ENCODE results near the gene ESR1. TPM values are rescaled to one million over a fixed set of nuclear protein-coding genes. Genes with fewer than 3 reads are reported as not detected.

Gene ESR1
- total and polyA plus RNA-seq, 9 of the 15 experiments (the other 6 are each of a cell fraction or from before 2014, with no cell fraction given) = 0.03 to 0.27 (median 0.08) TPM; not detected in 1

DNA sequence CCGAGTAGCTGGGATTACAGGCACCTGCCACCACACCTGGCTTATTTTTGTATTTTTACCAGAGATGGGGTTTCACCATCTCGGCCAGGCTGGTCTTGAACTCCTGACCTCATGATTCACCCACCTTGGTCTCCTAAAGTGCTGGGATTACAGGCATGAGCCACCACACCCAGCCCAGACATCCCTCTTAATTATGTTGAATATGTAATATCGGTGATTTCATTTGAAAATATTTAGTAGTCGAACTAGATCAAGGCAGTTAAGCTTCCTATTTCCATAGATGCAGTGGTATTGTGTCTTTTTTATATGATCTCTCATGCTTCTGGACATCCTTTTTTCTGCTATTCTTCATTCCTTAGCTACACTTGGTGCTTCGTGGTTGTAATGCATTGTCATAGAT lies 29.7 kb downstream of the ESR1 start (continued):
- TF ChIP-seq, protein P1, sequence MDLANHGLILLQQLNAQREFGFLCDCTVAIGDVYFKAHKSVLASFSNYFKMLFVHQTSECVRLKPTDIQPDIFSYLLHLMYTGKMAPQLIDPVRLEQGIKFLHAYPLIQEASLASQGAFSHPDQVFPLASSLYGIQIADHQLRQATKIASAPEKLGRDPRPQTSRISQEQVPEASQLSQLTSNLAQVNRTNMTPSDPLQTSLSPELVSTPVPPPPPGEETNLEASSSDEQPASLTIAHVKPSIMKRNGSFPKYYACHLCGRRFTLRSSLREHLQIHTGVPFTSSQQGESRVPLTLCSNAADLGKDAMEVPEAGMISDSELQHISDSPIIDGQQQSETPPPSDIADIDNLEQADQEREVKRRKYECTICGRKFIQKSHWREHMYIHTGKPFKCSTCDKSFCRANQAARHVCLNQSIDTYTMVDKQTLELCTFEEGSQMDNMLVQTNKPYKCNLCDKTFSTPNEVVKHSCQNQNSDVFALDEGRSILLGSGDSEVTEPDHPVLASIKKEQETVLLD (IDR thresholded peaks at IDR 0.05) = no peak
- TF ChIP-seq STAT5A (IDR thresholded peaks at IDR 0.05; ENCODE audit: borderline replicate concordance, low read length) = no peak
- TF ChIP-seq, protein P2, sequence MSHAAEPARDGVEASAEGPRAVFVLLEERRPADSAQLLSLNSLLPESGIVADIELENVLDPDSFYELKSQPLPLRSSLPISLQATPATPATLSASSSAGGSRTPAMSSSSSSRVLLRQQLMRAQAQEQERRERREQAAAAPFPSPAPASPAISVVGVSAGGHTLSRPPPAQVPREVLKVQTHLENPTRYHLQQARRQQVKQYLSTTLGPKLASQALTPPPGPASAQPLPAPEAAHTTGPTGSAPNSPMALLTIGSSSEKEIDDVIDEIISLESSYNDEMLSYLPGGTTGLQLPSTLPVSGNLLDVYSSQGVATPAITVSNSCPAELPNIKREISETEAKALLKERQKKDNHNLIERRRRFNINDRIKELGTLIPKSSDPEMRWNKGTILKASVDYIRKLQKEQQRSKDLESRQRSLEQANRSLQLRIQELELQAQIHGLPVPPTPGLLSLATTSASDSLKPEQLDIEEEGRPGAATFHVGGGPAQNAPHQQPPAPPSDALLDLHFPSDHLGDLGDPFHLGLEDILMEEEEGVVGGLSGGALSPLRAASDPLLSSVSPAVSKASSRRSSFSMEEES (CRISPR knock-in tag; IDR thresholded peaks at IDR 0.05) = no peak
- no peak for TF ChIP-seq YBX1 (IDR thresholded peaks at IDR 0.05)
- TF ChIP-seq ZNF589 (CRISPR knock-in tag; IDR thresholded peaks at IDR 0.05; ENCODE audit: low read depth) = no peak
- TF ChIP-seq FOS (IDR thresholded peaks at IDR 0.05; ENCODE audit: extremely low read depth, insufficient read length) = no peak
- no peak for TF ChIP-seq CBX8 (IDR thresholded peaks at IDR 0.05; ENCODE audit: borderline replicate concordance, extremely low read depth, low read depth, low read length, poor library complexity, severe bottlenecking)

DNA sequence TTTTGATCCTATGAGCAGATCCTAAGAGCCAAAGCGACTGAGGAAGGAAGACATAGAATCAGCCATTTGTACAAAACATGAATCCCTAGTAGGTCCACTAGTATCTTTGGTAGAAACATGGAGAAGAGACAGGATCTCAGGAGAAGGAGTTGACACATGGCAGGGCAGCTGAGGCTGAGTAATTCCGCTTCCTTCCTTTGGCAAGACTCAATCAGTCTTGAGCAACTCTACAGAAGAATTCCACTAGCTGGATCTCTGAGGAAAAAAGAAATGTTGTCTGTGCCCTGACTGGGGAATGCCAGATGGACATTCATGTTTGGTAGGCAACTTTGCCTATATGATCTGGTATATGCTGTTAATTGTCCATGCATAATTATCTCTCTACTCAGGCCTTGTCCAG lies 35.3 kb downstream of the ESR1 start:
- Histone ChIP-seq H3K36me3 (ENCODE audit: control insufficient read depth, insufficient read depth, low read length) (no peaks in the 10 kb centered on the region), H2AFZ (ENCODE audit: low read depth, low read length) (no peak overlapping the region), H3K9ac (ENCODE audit: insufficient read depth in 1 of 2, low read depth in 2 of 2, low read length in 2 of 2) (no peak overlapping the region), H3K4me1 (replicated peaks in 1 of 2; ENCODE audit: control insufficient read depth in 2 of 2, insufficient read depth in 2 of 2, low read length in 2 of 2) (no peaks in the 10 kb centered on the region), H3K4me2 (ENCODE audit: insufficient read depth, low read length) (no peak overlapping the region), H3K4me3 (no peak overlapping the region), H3K79me2 (ENCODE audit: control insufficient read depth, insufficient read depth, low read length) (no peaks in the 10 kb centered on the region), H4K20me1 (replicated peaks; ENCODE audit: control insufficient read depth, insufficient read depth, low read length) (no peaks in the 10 kb centered on the region), H3K27ac (ENCODE audit: extremely low read depth, low read depth, low read length) (no peak overlapping the region), H3K27me3 (ENCODE audit: control insufficient read depth in 2 of 2, insufficient read depth in 2 of 2, low read length in 2 of 2) (no peaks in the 10 kb centered on the region), H3K9me1 (ENCODE audit: control insufficient read depth, insufficient read depth, low read length) (no peaks in the 10 kb centered on the region), H3K9me3 (replicated peaks; ENCODE audit: control insufficient read depth, insufficient read depth, low read depth, low read length) (no peaks in the 10 kb centered on the region)
- ChIA-PET CTCF (ENCODE audit: low intra/inter-chr PET ratio) (no interaction called here), POLR2A (interaction anchor here (1.0 kb wide), 1 partner anchor 9 kb away, joined by 3 read pairs; no protein-coding TSS in a partner anchor)
- ATAC-seq (no peak), FAIRE-seq (no peak), DNase-seq (ENCODE audit: extremely low read depth in 1 of 4, low spot score in 3 of 4) (no peak)
- 0% methylated on average over 2 of the region's 2 CpGs for WGBS (ENCODE audit: insufficient coverage, low coverage, missing lambda C conversion rate)
- intact Hi-C loops (cut with micrococcal nuclease) = no loop called here
- no TSS peak for BruUV-seq (replicated peaks)
- in situ Hi-C loops (cut with MboI) = no loop called here
- TF ChIP-seq, protein P3, sequence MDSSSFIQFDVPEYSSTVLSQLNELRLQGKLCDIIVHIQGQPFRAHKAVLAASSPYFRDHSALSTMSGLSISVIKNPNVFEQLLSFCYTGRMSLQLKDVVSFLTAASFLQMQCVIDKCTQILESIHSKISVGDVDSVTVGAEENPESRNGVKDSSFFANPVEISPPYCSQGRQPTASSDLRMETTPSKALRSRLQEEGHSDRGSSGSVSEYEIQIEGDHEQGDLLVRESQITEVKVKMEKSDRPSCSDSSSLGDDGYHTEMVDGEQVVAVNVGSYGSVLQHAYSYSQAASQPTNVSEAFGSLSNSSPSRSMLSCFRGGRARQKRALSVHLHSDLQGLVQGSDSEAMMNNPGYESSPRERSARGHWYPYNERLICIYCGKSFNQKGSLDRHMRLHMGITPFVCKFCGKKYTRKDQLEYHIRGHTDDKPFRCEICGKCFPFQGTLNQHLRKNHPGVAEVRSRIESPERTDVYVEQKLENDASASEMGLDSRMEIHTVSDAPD (CRISPR knock-in tag; IDR thresholded peaks at IDR 0.05) = no peak
- TF ChIP-seq SAP30 (IDR thresholded peaks at IDR 0.05; ENCODE audit: borderline replicate concordance, insufficient read depth, low read depth, low read length, poor library complexity, severe bottlenecking) = no peak
- TF ChIP-seq ELF1 (tag; IDR thresholded peaks at IDR 0.05) = no peak
- TF ChIP-seq NONO (IDR thresholded peaks at IDR 0.05; ENCODE audit: low read depth in 2 of 2, low read length in 1 of 2) = no peak
- no peak for TF ChIP-seq SMARCA5 (IDR thresholded peaks at IDR 0.05)
- TF ChIP-seq, protein P4, sequence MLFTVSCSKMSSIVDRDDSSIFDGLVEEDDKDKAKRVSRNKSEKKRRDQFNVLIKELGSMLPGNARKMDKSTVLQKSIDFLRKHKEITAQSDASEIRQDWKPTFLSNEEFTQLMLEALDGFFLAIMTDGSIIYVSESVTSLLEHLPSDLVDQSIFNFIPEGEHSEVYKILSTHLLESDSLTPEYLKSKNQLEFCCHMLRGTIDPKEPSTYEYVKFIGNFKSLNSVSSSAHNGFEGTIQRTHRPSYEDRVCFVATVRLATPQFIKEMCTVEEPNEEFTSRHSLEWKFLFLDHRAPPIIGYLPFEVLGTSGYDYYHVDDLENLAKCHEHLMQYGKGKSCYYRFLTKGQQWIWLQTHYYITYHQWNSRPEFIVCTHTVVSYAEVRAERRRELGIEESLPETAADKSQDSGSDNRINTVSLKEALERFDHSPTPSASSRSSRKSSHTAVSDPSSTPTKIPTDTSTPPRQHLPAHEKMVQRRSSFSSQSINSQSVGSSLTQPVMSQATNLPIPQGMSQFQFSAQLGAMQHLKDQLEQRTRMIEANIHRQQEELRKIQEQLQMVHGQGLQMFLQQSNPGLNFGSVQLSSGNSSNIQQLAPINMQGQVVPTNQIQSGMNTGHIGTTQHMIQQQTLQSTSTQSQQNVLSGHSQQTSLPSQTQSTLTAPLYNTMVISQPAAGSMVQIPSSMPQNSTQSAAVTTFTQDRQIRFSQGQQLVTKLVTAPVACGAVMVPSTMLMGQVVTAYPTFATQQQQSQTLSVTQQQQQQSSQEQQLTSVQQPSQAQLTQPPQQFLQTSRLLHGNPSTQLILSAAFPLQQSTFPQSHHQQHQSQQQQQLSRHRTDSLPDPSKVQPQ (CRISPR knock-in tag; IDR thresholded peaks at IDR 0.05; ENCODE audit: borderline replicate concordance) = no peak
- no peak for TF ChIP-seq TAF15 (IDR thresholded peaks at IDR 0.05; ENCODE audit: low read depth, low read length)
